Uterus (tissue), 4 donors: ENCODE measurements around the gene TIMM44. TPM values are rescaled to one million over a fixed set of nuclear protein-coding genes. Genes with fewer than 3 reads are reported as not detected.
"Not testable (repeated sequence)": the region's sequence is repeated elsewhere in the genome, so short reads cannot be mapped to it uniquely, and the experiment has no call there.

Experiments
- DNase-seq, 2 donors: peaks; one replicate each; pipeline ENCODE4 v3.0.0-alpha.2; 2019 to 2020
- H3K27ac ChIP-seq, 2 donors: fragments of 200-600 bp; sonication (generic); 1 replicate in 1 of 2; 2 replicates in 1 of 2; pipeline ENCODE4 v1.5.1; 2016 to 2018
- H3K27me3 ChIP-seq, 2 donors: fragments of 200-600 bp; sonication (generic); one replicate each; pipeline ENCODE4 v1.5.1; 2018 to 2019; ENCODE audit warnings: control low read depth in 1 of 2
- H3K36me3 ChIP-seq, 2 donors: fragments of 200-600 bp; sonication (generic); one replicate each; pipeline ENCODE4 v1.5.1; 2019; ENCODE audit warnings: control low read depth in 1 of 2
- H3K4me1 ChIP-seq, 2 donors: fragments of 200-600 bp; sonication (generic); one replicate each; pipeline ENCODE4 v1.5.1; 2018 to 2019; ENCODE audit warnings: control low read depth in 1 of 2
- H3K4me3 ChIP-seq, 2 donors: fragments of 200-600 bp; sonication (generic); 1 replicate in 1 of 2; 2 replicates in 1 of 2; pipeline ENCODE4 v1.5.1; 2018 to 2019; ENCODE audit warnings: mild to moderate bottlenecking in 1 of 2
- H3K9me3 ChIP-seq, 2 donors: fragments of 200-600 bp; sonication (generic); one replicate each; pipeline ENCODE4 v1.5.1; 2019; ENCODE audit warnings: control low read depth in 1 of 2
- CTCF ChIP-seq, 4 experiments: fragments of 200-600 bp in 2 of 4; fragments of 450-650 bp in 2 of 4; sonication (generic) in 2 of 4; IDR thresholded peaks; one replicate each; pipeline ENCODE4 v1.5.1; 2016 to 2019; ENCODE audit warnings: antibody characterized with exemption in 4 of 4, mild to moderate bottlenecking in 2 of 4, moderate library complexity in 1 of 4
- POLR2A ChIP-seq, 2 donors: fragments of 450-650 bp; IDR thresholded peaks; one replicate each; pipeline ENCODE4 v1.6.1; 2016; ENCODE audit warnings: antibody characterized with exemption in 2 of 2, mild to moderate bottlenecking in 1 of 2, moderate library complexity in 1 of 2
- intact Hi-C: fragments of 100-400 bp; cut with DNase I; formaldehyde crosslinking; loops from one replicate; pipeline ENCODE4 v1.15.1; 2023; ENCODE audit warnings: low total_unique reads
- total RNA-seq, 4 donors: library from RNA; depleted of rRNA in 3 of 4; stranded (reverse); fragments of >200 nt in 3 of 4; gene quantifications; one replicate each; pipeline versions ENCODE4 v1.1.0 to v1.2.4, GENCODE V29; 2014 to 2023
- donor health status: DM: yes; HTN: yes; CAD: no.

TIMM44 gene
- total RNA-seq, 4 donors from 2014 or later, result 41.1 to 117 (median 62.9) TPM

- no peaks in the 10 kb centered on the region for H3K36me3 ChIP-seq
- no peak overlapping the region for H3K27ac ChIP-seq
- DNase-seq, result no peak
- no peaks in the 10 kb centered on the region for H3K27me3 ChIP-seq
- H3K4me3 ChIP-seq, result no peak overlapping the region
- intact Hi-C loops, result no loop called here
- H3K9me3 ChIP-seq, result no peaks in the 10 kb centered on the region
- H3K4me1 ChIP-seq, result no peaks in the 10 kb centered on the region
- TF ChIP-seq CTCF (IDR thresholded peaks at IDR 0.05) (no peak), POLR2A (IDR thresholded peaks at IDR 0.05) (no peak)
Observed at GRCh38 chr19:7895565-7895964, 47.9 kb downstream of the TIMM44 start.

- TF ChIP-seq CTCF (IDR thresholded peaks at IDR 0.05) (no peak), POLR2A (IDR thresholded peaks at IDR 0.05) (no peak)
- Histone ChIP-seq H3K27ac (no peak overlapping the region), H3K9me3 (no peaks in the 10 kb centered on the region), H3K27me3 (no peaks in the 10 kb centered on the region), H3K4me1 (no peaks in the 10 kb centered on the region), H3K36me3 (no peaks in the 10 kb centered on the region), H3K4me3 (no peak overlapping the region)
- intact Hi-C loops, result no loop called here
- DNase-seq, result no peak
Observed at GRCh38 chr19:7894612-7895309, 48.7 kb downstream of the TIMM44 start.

GRCh38 chr19:7893362-7894101, 49.9 kb downstream of the TIMM44 start:
- H3K27ac ChIP-seq, DNase-seq, H3K27me3 ChIP-seq, H3K36me3 ChIP-seq, H3K4me3 ChIP-seq, H3K4me1 ChIP-seq, H3K9me3 ChIP-seq, intact Hi-C loops: not testable (repeated sequence)

- no peaks in the 10 kb centered on the region for H3K4me1 ChIP-seq
- no peaks in the 10 kb centered on the region for H3K9me3 ChIP-seq
- no peaks in the 10 kb centered on the region for H3K36me3 ChIP-seq
- no peaks in the 10 kb centered on the region for H3K27me3 ChIP-seq
- no peak overlapping the region for H3K4me3 ChIP-seq
- intact Hi-C loops, result no loop called here
- TF ChIP-seq POLR2A (IDR thresholded peaks at IDR 0.05) (no peak), CTCF (IDR thresholded peaks at IDR 0.05) (no peak)
- DNase-seq, result no peak
- no peak overlapping the region for H3K27ac ChIP-seq
Observed at GRCh38 chr19:7888826-7889217, 54.6 kb downstream of the TIMM44 start.

- no peaks in the 10 kb centered on the region for H3K4me1 ChIP-seq
- H3K36me3 ChIP-seq, result no peaks in the 10 kb centered on the region
- H3K27ac ChIP-seq, result no peak within 1 kb of the TSS
- H3K27me3 ChIP-seq, result no peaks in the 10 kb centered on the region
- no peak for DNase-seq
- no peaks in the 10 kb centered on the region for H3K9me3 ChIP-seq
- intact Hi-C loops, result no loop called here
- no peak within 1 kb of the TSS for H3K4me3 ChIP-seq
- peak in 1 of 2 donors; percentile 15 for TF ChIP-seq POLR2A (IDR thresholded peaks at IDR 0.05)
- TF ChIP-seq CTCF (IDR thresholded peaks at IDR 0.05), result no peak
Observed at GRCh38 chr19:7888145-7888825, 55.2 kb downstream of the TIMM44 start, which contains the start of gene LRRC8E. Gene LRRC8E, plus strand, starts transcription at chr19:7888510. Its CDS starts 7,094 bp downstream, at chr19:7895604.
